Subcutaneous abdominal adipose tissue (tissue), 5 donors: Measurements from ENCODE around the gene TPP1.

Experiments
- H3K27ac ChIP-seq: one replicate; pipeline ENCODE4 v1.7.0; 2013; ENCODE audit warnings: low read depth, mild to moderate bottlenecking, inconsistent platforms, low read length, moderate library complexity
- H3K27me3 ChIP-seq, 5 donors: one replicate each; pipeline ENCODE4 v1.7.0; 2013; ENCODE audit warnings: low read length in 5 of 5, inconsistent platforms in 1 of 5; ENCODE audit not compliant: control insufficient read depth in 5 of 5, insufficient read depth in 4 of 5
- H3K36me3 ChIP-seq, 5 donors: one replicate each; pipeline ENCODE4 v1.7.0; 2013; ENCODE audit warnings: low read length in 5 of 5; ENCODE audit not compliant: control insufficient read depth in 5 of 5, insufficient read depth in 5 of 5
- H3K4me1 ChIP-seq, 5 donors: one replicate each; pipeline ENCODE4 v1.7.0; 2013; ENCODE audit warnings: low read length in 5 of 5, mild to moderate bottlenecking in 3 of 5, moderate library complexity in 1 of 5; ENCODE audit not compliant: control insufficient read depth in 5 of 5, insufficient read depth in 5 of 5
- H3K4me3 ChIP-seq, 5 donors: one replicate each; pipeline ENCODE4 v1.7.0; 2013; ENCODE audit warnings: low read length in 5 of 5, low read depth in 1 of 5
- H3K9ac ChIP-seq, 5 donors: one replicate each; pipeline ENCODE4 v1.7.0; 2013; ENCODE audit warnings: low read length in 5 of 5, mild to moderate bottlenecking in 4 of 5, moderate library complexity in 3 of 5
- H3K9me3 ChIP-seq, 5 donors: one replicate each; pipeline ENCODE4 v1.7.0; 2013; ENCODE audit warnings: low read length in 5 of 5; ENCODE audit not compliant: control insufficient read depth in 5 of 5
- donor health status: healthy.
- donor health status: healthy.
- donor health status: healthy.
- donor health status: healthy.
- donor health status: healthy.

Gene TPP1

GRCh38 chr11:6596239-6596877, 22.9 kb downstream of the TPP1 start:
- no peaks in the 10 kb centered on the region for H3K27me3 ChIP-seq
- H3K36me3 ChIP-seq = peaks cover 20 to 65% (median 54%) of the 10 kb centered on the region in 5 donors
- H3K9me3 ChIP-seq = no peaks in the 10 kb centered on the region
- H3K27ac ChIP-seq = no peak overlapping the region
- H3K9ac ChIP-seq = peak overlapping the region in 3 of 5 donors; percentile 2 to 42 (median 13)
- H3K4me3 ChIP-seq = no peak overlapping the region
- H3K4me1 ChIP-seq = peaks cover 0 to 32% (median 16%) of the 10 kb centered on the region in 5 donors

DNA sequence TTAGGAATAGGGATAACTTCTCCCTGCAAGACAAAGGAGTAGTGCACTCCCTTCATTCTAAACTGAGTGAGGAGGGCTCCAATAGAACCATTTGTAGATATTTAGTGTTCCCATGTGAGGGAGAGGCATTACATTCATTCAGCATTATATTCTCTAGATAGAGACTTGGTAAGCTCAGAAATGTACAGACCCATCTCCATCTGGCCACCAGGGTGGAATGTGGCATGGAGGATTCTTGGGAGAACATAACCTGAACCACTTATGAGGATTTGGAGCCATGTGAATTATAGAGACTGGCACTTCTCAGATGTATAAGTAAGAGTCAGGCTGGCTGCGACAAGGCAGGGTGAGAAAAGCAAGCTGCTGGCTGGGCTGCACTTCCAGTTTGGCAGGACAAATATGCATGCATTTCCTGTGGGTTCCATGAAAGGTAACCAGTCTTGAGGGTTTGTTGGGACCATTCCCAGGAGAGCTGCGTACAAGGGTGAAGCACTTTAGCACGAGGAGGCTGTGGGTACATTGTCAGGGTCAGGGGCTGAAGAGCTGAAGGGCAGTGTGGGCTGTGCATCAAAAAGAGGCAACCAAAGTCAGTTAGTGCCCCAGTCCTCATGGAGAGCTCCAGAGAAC, 25.0 kb downstream of the TPP1 start:
- Histone ChIP-seq H3K4me3 (no peak overlapping the region), H3K9ac (no peak overlapping the region), H3K36me3 (peaks cover 20 to 44% (median 33%) of the 10 kb centered on the region in 5 donors), H3K4me1 (peaks cover 0 to 32% (median 15%) of the 10 kb centered on the region in 5 donors), H3K27me3 (no peaks in the 10 kb centered on the region), H3K9me3 (no peaks in the 10 kb centered on the region), H3K27ac (no peak overlapping the region)

GRCh38 chr11:6588018-6588417, 31.2 kb downstream of the TPP1 start:
- Histone ChIP-seq H3K4me3 (no peak overlapping the region), H3K4me1 (peaks cover 1 to 15% (median 5%) of the 10 kb centered on the region in 5 donors), H3K9ac (no peak overlapping the region)

GRCh38 chr11:6587360-6587953, 31.8 kb downstream of the TPP1 start:
- peaks cover 0 to 5% (median 3%) of the 10 kb centered on the region in 5 donors for H3K9me3 ChIP-seq
- H3K36me3 ChIP-seq = peaks cover 0 to 15% (median 8%) of the 10 kb centered on the region in 5 donors
- no peak overlapping the region for H3K9ac ChIP-seq
- no peak overlapping the region for H3K4me3 ChIP-seq
- H3K4me1 ChIP-seq = peaks cover 1 to 15% (median 5%) of the 10 kb centered on the region in 5 donors
- H3K27me3 ChIP-seq = no peaks in the 10 kb centered on the region
- no peak overlapping the region for H3K27ac ChIP-seq

More at GRCh38 chr11:6588018-6588417, 31.2 kb downstream of the TPP1 start:
- Histone ChIP-seq H3K36me3 (peaks cover 0 to 15% (median 9%) of the 10 kb centered on the region in 5 donors), H3K27me3 (no peaks in the 10 kb centered on the region), H3K9me3 (peaks cover 0 to 5% (median 3%) of the 10 kb centered on the region in 5 donors), H3K27ac (no peak overlapping the region)

DNA sequence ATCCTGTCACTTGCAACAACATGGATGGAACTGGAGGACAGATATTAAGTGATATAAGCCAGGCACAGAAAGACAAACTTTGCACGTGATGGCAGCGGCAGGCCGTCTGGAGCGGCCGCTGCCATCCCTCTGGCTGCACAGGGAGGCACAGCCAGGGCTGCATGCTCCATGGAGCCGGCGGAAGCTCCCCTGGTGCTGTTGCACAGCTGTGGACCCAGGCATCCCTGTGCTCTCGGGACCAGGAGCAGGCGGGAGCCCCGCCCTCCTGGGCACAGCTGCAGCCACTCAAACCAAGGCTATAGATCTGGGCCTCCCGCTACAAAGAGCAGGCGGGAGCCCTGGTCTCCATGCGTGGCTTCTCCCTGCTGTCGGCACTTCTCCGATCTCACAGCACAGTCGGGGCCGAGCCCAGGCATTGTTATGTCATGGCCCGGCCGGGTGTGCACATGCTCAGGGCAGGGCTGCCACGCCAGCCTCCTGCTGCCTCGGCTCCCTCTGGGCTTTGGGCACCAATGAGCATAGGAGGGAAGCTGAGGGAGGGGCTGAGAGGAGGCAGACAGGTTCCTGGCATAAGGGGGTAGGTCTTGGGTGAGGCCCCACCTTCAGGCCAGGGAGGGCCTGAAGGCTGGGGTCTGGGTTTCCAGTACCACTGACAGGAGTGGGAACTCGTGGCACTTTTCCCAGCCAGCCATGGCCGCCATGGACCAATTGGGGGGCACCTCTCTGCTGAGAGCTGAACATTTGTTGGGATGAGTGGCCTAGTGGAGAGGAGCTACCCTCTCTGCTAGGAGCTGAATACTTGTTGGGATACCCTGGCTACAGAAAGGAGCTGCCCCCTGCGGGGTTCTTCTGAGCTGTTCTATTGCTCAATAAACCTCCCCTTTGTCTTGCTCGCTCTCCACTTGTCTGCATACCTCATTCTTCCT, 32.5 kb downstream of the TPP1 start:
- peaks cover 1 to 15% (median 5%) of the 10 kb centered on the region in 5 donors for H3K4me1 ChIP-seq
- H3K9me3 ChIP-seq = peaks cover 0 to 5% (median 3%) of the 10 kb centered on the region in 5 donors
- no peak overlapping the region for H3K27ac ChIP-seq
- no peak overlapping the region for H3K9ac ChIP-seq
- H3K27me3 ChIP-seq = no peaks in the 10 kb centered on the region
- H3K4me3 ChIP-seq = peak overlapping the region in 3 of 5 donors; percentile 11 to 30 (median 15)
- H3K36me3 ChIP-seq = peaks cover 0 to 7% (median 1%) of the 10 kb centered on the region in 5 donors

- Histone ChIP-seq H3K9me3 (peaks cover 0 to 5% (median 3%) of the 10 kb centered on the region in 5 donors), H3K36me3 (peaks cover 0 to 11% (median 0%) of the 10 kb centered on the region in 5 donors), H3K9ac (no peak overlapping the region), H3K27ac (no peak overlapping the region), H3K27me3 (no peaks in the 10 kb centered on the region), H3K4me3 (no peak overlapping the region), H3K4me1 (peaks cover 1 to 15% (median 5%) of the 10 kb centered on the region in 5 donors)
Measured at GRCh38 chr11:6584528-6584927, 34.7 kb downstream of the TPP1 start.

GRCh38 chr11:6583584-6583983, 35.6 kb downstream of the TPP1 start:
- no peaks in the 10 kb centered on the region for H3K27me3 ChIP-seq
- H3K36me3 ChIP-seq = peaks cover 0 to 11% (median 0%) of the 10 kb centered on the region in 5 donors
- no peak overlapping the region for H3K9ac ChIP-seq
- H3K9me3 ChIP-seq = peaks cover 0 to 5% (median 3%) of the 10 kb centered on the region in 5 donors
- H3K27ac ChIP-seq = no peak overlapping the region
- no peak overlapping the region for H3K4me3 ChIP-seq
- H3K4me1 ChIP-seq = peaks cover 1 to 15% (median 5%) of the 10 kb centered on the region in 5 donors

- Histone ChIP-seq H3K4me3 (no peak overlapping the region), H3K27ac (no peak overlapping the region), H3K9me3 (peaks cover 0 to 5% (median 3%) of the 10 kb centered on the region in 5 donors), H3K27me3 (no peaks in the 10 kb centered on the region), H3K4me1 (peaks cover 3 to 30% (median 11%) of the 10 kb centered on the region in 5 donors), H3K36me3 (peaks cover 0 to 6% (median 0%) of the 10 kb centered on the region in 5 donors), H3K9ac (no peak overlapping the region)
Measured at GRCh38 chr11:6579681-6580080, 39.5 kb downstream of the TPP1 start.

DNA sequence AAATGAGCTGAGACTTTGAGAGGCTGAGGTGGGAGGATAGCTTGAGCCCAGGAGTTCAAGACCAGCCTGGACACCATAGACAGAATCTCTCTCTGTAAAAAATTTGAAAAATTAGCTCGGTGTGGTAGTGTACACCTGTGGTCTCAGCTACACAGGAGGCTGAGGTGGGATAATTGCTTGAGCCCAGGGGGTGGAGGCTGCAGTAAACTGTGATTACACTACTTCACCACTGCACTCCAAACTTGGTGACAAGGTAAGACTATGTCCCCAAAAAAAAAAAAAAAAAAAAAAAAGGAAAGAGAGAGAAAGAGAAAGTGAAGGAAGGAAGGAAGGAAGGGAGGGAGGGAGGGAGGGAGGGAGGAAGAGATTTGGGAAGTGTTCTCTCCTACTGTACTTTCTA, 41.1 kb downstream of the TPP1 start:
- Histone ChIP-seq H3K9ac (no peak overlapping the region), H3K36me3 (peaks cover 0 to 6% (median 0%) of the 10 kb centered on the region in 5 donors), H3K4me1 (peaks cover 3 to 30% (median 11%) of the 10 kb centered on the region in 5 donors), H3K4me3 (no peak overlapping the region), H3K9me3 (no peaks in the 10 kb centered on the region), H3K27me3 (no peaks in the 10 kb centered on the region), H3K27ac (no peak overlapping the region)
